ENCODE data around the gene NRAP. TPM values are rescaled to one million over a fixed set of nuclear protein-coding genes. Genes with fewer than 3 reads are reported as not detected.

The NRAP gene
- total and polyA plus RNA-seq, 4 donors = 0.02 to 0.04 TPM; not detected in 2

DNA sequence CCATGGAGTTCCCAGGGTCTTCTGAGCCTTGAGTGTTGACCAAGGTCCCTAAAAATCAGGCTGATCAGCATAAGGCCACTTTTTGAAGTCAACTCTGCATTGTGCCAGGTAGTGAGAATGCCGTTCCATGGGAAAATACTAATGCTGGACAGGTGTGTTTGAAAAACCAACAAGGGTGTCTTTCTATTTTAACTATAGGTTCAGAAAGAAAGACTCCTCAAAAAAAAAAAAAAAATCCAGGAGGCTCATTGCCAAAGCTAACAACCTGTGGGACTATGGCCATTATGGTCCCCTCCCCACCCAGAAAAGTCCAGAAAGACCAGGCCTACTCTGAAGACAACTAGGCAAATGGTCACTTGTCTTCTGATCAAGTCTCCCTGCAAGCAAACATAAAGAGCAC, 44.4 kb downstream of the NRAP start:
- Histone ChIP-seq H3K4me1 (ENCODE audit: control insufficient read depth in 5 of 5, insufficient read depth in 5 of 5, low read length in 5 of 5) (peaks cover 0 to 10% (median 0%) of the 10 kb centered on the region in 5 donors), H3K4me3 (no peak overlapping the region), H3K9ac (ENCODE audit: insufficient read depth in 1 of 2, low read length in 2 of 2) (no peak overlapping the region), H3K36me3 (ENCODE audit: control insufficient read depth in 4 of 4, insufficient read depth in 4 of 4, low read length in 4 of 4) (no peaks in the 10 kb centered on the region), H3K27me3 (ENCODE audit: control insufficient read depth in 3 of 3, insufficient read depth in 3 of 3, low read length in 2 of 3) (peaks cover 0 to 21% (median 3%) of the 10 kb centered on the region in 3 donors), H3K27ac (ENCODE audit: low read depth in 1 of 2, low read length in 1 of 2) (no peak overlapping the region), H3K9me3 (ENCODE audit: control insufficient read depth in 4 of 4, insufficient read depth in 3 of 4, low read length in 3 of 4) (peaks cover 0 to 3% (median 0%) of the 10 kb centered on the region in 4 donors)
- TF ChIP-seq CTCF (IDR thresholded peaks at IDR 0.05; ENCODE audit: control extremely low read depth, extremely low read depth) = no peak
- 92 to 95% methylated on average over 1 of the region's 1 CpG for WGBS, 2 donors
- ATAC-seq (ENCODE audit: insufficient read depth, low FRiP score) (no peak), DNase-seq (no peak)

GRCh38 chr10:113618338-113618737, 45.5 kb downstream of the NRAP start:
- ATAC-seq (ENCODE audit: insufficient read depth, low FRiP score) (no peak), DNase-seq (no peak)
- H3K36me3 ChIP-seq (ENCODE audit: control insufficient read depth in 4 of 4, insufficient read depth in 4 of 4, low read length in 4 of 4) = no peaks in the 10 kb centered on the region
- peaks cover 0 to 21% (median 3%) of the 10 kb centered on the region in 3 donors for H3K27me3 ChIP-seq (ENCODE audit: control insufficient read depth in 3 of 3, insufficient read depth in 3 of 3, low read length in 2 of 3)
- no peak for TF ChIP-seq CTCF (IDR thresholded peaks at IDR 0.05; ENCODE audit: control extremely low read depth, extremely low read depth)
- no peak overlapping the region for H3K27ac ChIP-seq (ENCODE audit: low read depth in 1 of 2, low read length in 1 of 2)
- H3K9ac ChIP-seq (ENCODE audit: insufficient read depth in 1 of 2, low read length in 2 of 2) = no peak overlapping the region
- peaks cover 0 to 10% (median 0%) of the 10 kb centered on the region in 5 donors for H3K4me1 ChIP-seq (ENCODE audit: control insufficient read depth in 5 of 5, insufficient read depth in 5 of 5, low read length in 5 of 5)
- peaks cover 0 to 3% (median 0%) of the 10 kb centered on the region in 4 donors for H3K9me3 ChIP-seq (ENCODE audit: control insufficient read depth in 4 of 4, insufficient read depth in 3 of 4, low read length in 3 of 4)
- 83 to 91% methylated on average over 7 of the region's 7 CpGs for WGBS, 2 donors
- H3K4me3 ChIP-seq = no peak overlapping the region

- no peak for TF ChIP-seq CTCF (IDR thresholded peaks at IDR 0.05; ENCODE audit: control extremely low read depth, extremely low read depth)
- ATAC-seq (ENCODE audit: insufficient read depth, low FRiP score) (no peak), DNase-seq (no peak)
- H3K9me3 ChIP-seq (ENCODE audit: control insufficient read depth in 4 of 4, insufficient read depth in 3 of 4, low read length in 3 of 4) = peaks cover 0 to 3% (median 0%) of the 10 kb centered on the region in 4 donors
- H3K27ac ChIP-seq (ENCODE audit: low read depth in 1 of 2, low read length in 1 of 2) = no peak overlapping the region
- no peaks in the 10 kb centered on the region for H3K36me3 ChIP-seq (ENCODE audit: control insufficient read depth in 4 of 4, insufficient read depth in 4 of 4, low read length in 4 of 4)
- H3K4me1 ChIP-seq (ENCODE audit: control insufficient read depth in 5 of 5, insufficient read depth in 5 of 5, low read length in 5 of 5) = no peaks in the 10 kb centered on the region
- 22 to 27% methylated on average over 7 of the region's 7 CpGs for WGBS, 2 donors
- peaks cover 0 to 17% (median 6%) of the 10 kb centered on the region in 3 donors for H3K27me3 ChIP-seq (ENCODE audit: control insufficient read depth in 3 of 3, insufficient read depth in 3 of 3, low read length in 2 of 3)
- no peak overlapping the region for H3K4me3 ChIP-seq
- no peak overlapping the region for H3K9ac ChIP-seq (ENCODE audit: insufficient read depth in 1 of 2, low read length in 2 of 2)
These were observed 46.8 kb downstream of the NRAP start for GRCh38 chr10:113617086-113617485.

Measured in lung (tissue), 12 donors.